ENCODE data around the gene UBE2E2. TPM values are rescaled to one million over a fixed set of nuclear protein-coding genes. Genes with fewer than 3 reads are reported as not detected.

UBE2E2 gene
- total RNA-seq, 1 experiment from 2014 or later: 25.1 TPM

DNA sequence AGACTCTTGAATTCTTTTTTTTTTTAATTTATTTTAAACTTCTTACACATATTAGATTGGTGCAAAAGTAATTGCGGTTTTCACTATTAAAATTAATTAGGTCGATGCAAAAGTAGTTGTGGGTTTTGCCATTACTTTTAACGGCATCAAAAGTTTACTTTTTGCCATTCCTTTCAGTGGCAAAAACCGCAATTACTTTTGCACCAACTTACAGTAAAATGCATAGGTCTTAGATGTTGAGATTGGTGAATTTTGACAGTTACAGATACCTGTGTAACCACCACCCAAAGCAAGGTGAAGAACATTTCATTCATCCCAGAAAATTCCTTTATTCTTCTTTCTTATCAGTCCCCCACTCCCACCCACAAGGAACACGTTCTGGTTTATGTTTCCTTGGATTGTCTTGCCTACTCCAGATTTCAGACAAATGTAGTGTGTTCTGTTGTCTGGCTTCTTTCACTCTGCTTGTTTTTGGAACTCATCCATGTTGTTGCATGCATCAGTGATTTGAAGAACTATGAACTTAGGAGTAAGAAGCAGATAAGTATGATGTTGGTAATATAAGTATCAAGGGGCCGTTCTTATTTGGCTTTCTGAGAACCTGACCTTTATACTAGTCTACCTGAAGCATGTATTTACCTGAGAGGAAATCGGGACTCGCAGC lies 404.2 kb downstream of the UBE2E2 start:
- TF ChIP-seq, protein P1, sequence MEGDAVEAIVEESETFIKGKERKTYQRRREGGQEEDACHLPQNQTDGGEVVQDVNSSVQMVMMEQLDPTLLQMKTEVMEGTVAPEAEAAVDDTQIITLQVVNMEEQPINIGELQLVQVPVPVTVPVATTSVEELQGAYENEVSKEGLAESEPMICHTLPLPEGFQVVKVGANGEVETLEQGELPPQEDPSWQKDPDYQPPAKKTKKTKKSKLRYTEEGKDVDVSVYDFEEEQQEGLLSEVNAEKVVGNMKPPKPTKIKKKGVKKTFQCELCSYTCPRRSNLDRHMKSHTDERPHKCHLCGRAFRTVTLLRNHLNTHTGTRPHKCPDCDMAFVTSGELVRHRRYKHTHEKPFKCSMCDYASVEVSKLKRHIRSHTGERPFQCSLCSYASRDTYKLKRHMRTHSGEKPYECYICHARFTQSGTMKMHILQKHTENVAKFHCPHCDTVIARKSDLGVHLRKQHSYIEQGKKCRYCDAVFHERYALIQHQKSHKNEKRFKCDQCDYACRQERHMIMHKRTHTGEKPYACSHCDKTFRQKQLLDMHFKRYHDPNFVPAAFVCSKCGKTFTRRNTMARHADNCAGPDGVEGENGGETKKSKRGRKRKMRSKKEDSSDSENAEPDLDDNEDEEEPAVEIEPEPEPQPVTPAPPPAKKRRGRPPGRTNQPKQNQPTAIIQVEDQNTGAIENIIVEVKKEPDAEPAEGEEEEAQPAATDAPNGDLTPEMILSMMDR (IDR thresholded peaks at IDR 0.05; ENCODE audit: unreplicated experiment): no peak
- no peak for DNase-seq
- no peaks in the 10 kb centered on the region for H3K36me3 Mint-ChIP-seq (ENCODE audit: insufficient read depth, unreplicated experiment)
- no peaks in the 10 kb centered on the region for H3K9me3 Mint-ChIP-seq (ENCODE audit: low read depth, unreplicated experiment)
- peaks cover 15% of the 10 kb centered on the region for H3K27me3 Mint-ChIP-seq (ENCODE audit: unreplicated experiment)
- intact Hi-C loops (cut with micrococcal nuclease; ENCODE audit: unreplicated experiment): no loop called here
- peaks cover 4% of the 10 kb centered on the region for H3K4me1 Mint-ChIP-seq (ENCODE audit: low read depth, unreplicated experiment)
- no TSS peak for BruUV-seq (replicated peaks)
- no peak overlapping the region for H3K27ac Mint-ChIP-seq (ENCODE audit: unreplicated experiment)
- CTCF ChIA-PET: no interaction called here
- no peak overlapping the region for H3K4me3 Mint-ChIP-seq (ENCODE audit: low read depth, unreplicated experiment)

DNA sequence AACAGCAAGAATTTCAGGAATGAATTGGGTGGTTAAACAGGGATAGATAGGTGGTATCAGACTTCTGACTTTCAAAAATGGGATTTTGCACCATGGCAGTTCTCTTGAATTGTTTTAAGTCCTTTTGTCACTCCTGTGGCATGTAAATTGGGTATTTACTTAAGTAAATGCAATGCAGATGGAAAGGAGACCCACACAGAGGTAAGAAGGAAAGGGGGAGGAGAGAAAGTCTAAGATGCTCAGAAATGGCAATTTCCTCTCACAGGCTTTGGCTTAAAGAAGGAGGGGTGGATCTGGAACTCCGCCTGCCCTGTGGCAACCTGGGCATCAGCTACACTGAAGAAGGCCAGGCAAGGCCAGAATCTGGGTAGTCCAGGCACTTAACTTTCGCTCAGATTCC lies 405.5 kb downstream of the UBE2E2 start:
- no peaks in the 10 kb centered on the region for H3K36me3 Mint-ChIP-seq (ENCODE audit: insufficient read depth, unreplicated experiment)
- H3K27me3 Mint-ChIP-seq (ENCODE audit: unreplicated experiment): peaks cover 15% of the 10 kb centered on the region
- H3K4me1 Mint-ChIP-seq (ENCODE audit: low read depth, unreplicated experiment): peaks cover 9% of the 10 kb centered on the region
- TF ChIP-seq, protein P1 (IDR thresholded peaks at IDR 0.05; ENCODE audit: unreplicated experiment): no peak
- H3K9me3 Mint-ChIP-seq (ENCODE audit: low read depth, unreplicated experiment): no peaks in the 10 kb centered on the region
- H3K4me3 Mint-ChIP-seq (ENCODE audit: low read depth, unreplicated experiment): no peak overlapping the region
- intact Hi-C loops (cut with micrococcal nuclease; ENCODE audit: unreplicated experiment): no loop called here
- no peak overlapping the region for H3K27ac Mint-ChIP-seq (ENCODE audit: unreplicated experiment)
- CTCF ChIA-PET: no interaction called here
- DNase-seq: no peak
- BruUV-seq (replicated peaks): no TSS peak

DNA sequence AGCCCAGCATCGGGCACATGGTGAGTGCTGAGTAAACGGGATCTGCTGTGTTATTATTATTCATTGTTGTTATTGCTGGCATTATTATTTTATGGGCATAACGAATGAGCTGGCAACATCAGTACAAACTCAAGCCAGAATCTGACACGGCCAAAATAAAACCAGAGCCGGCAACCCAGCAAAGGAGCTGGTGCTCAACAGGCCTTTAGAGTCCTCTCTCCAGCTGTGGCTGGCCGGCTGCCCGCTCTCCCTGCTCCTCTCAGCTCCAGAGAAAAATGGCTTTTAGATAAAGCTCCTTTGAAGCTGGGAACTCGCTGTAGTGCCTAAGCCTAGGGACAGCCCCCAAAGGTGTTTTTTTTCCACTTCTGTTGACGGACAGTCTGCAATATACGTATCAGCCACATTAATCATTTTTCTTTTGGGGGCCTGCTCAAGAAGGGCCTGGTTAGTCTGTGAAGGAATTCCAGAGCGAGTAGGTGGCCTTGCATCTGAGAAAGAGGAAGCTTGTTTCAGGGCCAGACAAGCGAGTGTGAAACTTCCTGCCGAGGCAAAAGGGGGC lies 408.7 kb downstream of the UBE2E2 start:
- Mint-ChIP-seq H3K4me1 (ENCODE audit: low read depth, unreplicated experiment) (peaks cover 9% of the 10 kb centered on the region), H3K27ac (ENCODE audit: unreplicated experiment) (peak overlapping the region; percentile 39), H3K9me3 (ENCODE audit: low read depth, unreplicated experiment) (no peaks in the 10 kb centered on the region), H3K27me3 (ENCODE audit: unreplicated experiment) (peaks cover 1% of the 10 kb centered on the region), H3K36me3 (ENCODE audit: insufficient read depth, unreplicated experiment) (no peaks in the 10 kb centered on the region), H3K4me3 (ENCODE audit: low read depth, unreplicated experiment) (peak overlapping the region; percentile 30)
- TF ChIP-seq, protein P1 (IDR thresholded peaks at IDR 0.05; ENCODE audit: unreplicated experiment): no peak
- CTCF ChIA-PET: no interaction called here
- DNase-seq: no peak
- BruUV-seq (replicated peaks): no TSS peak
- intact Hi-C loops (cut with micrococcal nuclease; ENCODE audit: unreplicated experiment): no loop called here

DNA sequence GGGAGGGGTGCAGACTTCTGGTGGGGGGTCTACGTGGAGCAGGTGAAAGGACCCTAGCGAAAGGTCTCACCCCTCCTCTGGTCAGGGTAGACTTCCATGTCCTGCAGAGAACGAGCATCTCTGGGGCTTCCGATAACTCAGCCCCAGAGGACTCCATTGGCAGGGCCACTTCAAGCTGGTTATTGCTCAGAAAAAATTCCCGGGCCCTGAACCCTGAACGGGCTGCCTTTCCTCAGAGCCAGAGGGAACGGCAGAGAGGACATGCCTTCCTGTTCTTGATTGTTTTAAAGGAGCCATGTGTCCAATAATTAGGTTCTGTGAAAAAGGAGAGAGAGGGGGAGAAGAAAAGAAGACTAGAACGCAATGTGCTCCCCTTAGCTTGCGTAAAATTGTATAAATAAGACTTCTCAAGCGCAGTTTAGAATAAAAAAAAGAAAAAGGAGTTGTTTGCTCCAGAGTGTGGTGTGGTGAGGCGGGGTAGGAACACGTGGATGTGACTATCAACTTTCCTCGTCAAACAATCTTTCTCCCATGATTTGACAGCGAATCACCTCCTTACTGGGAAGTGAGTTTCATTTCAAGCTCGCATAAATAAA lies 409.3 kb downstream of the UBE2E2 start:
- CTCF ChIA-PET: no interaction called here
- BruUV-seq (replicated peaks): no TSS peak

More for the DNA sequence above, 409.3 kb downstream of the UBE2E2 start:
- H3K27ac Mint-ChIP-seq (ENCODE audit: unreplicated experiment): peak overlapping the region; percentile 39
- peaks cover 9% of the 10 kb centered on the region for H3K4me1 Mint-ChIP-seq (ENCODE audit: low read depth, unreplicated experiment)
- intact Hi-C loops (cut with micrococcal nuclease; ENCODE audit: unreplicated experiment): no loop called here
- no peaks in the 10 kb centered on the region for H3K27me3 Mint-ChIP-seq (ENCODE audit: unreplicated experiment)
- H3K4me3 Mint-ChIP-seq (ENCODE audit: low read depth, unreplicated experiment): peak overlapping the region; percentile 30
- no peaks in the 10 kb centered on the region for H3K9me3 Mint-ChIP-seq (ENCODE audit: low read depth, unreplicated experiment)
- TF ChIP-seq, protein P1 (IDR thresholded peaks at IDR 0.05; ENCODE audit: unreplicated experiment): no peak
- no peak for DNase-seq
- no peaks in the 10 kb centered on the region for H3K36me3 Mint-ChIP-seq (ENCODE audit: insufficient read depth, unreplicated experiment)
